Left cardiac atrium (tissue), 4 donors: Measurements from ENCODE around the gene EMC10. TPM values are rescaled to one million over a fixed set of nuclear protein-coding genes. Genes with fewer than 3 reads are reported as not detected.
"Not testable (repeated sequence)": the region's sequence is repeated elsewhere in the genome, so short reads cannot be mapped to it uniquely, and the experiment has no call there.

Experiments used
- ATAC-seq, 2 donors: fragments of 200-7000 bp; cut with Tn5 transposase; one replicate each; pipeline ENCODE4 v1.9.1; 2020; ENCODE audit warnings: mild to moderate bottlenecking in 2 of 2, moderate library complexity in 2 of 2
- DNase-seq: peaks from one replicate; pipeline ENCODE4 v3.0.0-alpha.2; 2020
- intact Hi-C, 2 donors: fragments of 100-400 bp; cut with DNase I; formaldehyde crosslinking; loops; one replicate each; pipeline versions ENCODE4 v1.14.1 to v1.15.1; 2022 to 2023
- long read RNA-seq: library from polyadenylated mRNA; unstranded; transcript quantifications from one replicate; pipeline ENCODE4 v2.0.0, GENCODE V29; 2021
- total RNA-seq, 2 donors: library from RNA; stranded (reverse); fragmentation: NEBNext Ultra II Directional; extraction: Animal tissue kit (Norgen Biotek cat#: 25700); gene quantifications; one replicate each; pipeline ENCODE4 v1.2.1, GENCODE V29; 2021
- donor health status: DM: no; HTN: yes; CAD: no.
- donor health status: DM: no; HTN: yes; CAD: no; lungs with severe emphysema.
- donor health status: DM: yes; HTN: yes; CAD: no.
- donor health status: Dilated cardiomyopathy.

EMC10 gene
- total RNA-seq = 10 to 100 TPM; 82.3 to 96.9 TPM
- long read RNA-seq, full-length matches to known transcripts = 2 of 9 reads
- long read RNA-seq, partial matches to known transcripts = 0 of 9 reads
- long read RNA-seq, other reads (novel, unspliced or antisense) = 7 of 9 reads

- DNase-seq (peak; percentile 92), ATAC-seq (peak; percentile 96 to 97)
- intact Hi-C loops = no loop called here
Observed at GRCh38 chr19:50476224-50476906, at the start of gene EMC10, which contains the start of gene GARIN5A. EMC10 (plus strand) TSS chr19:50476507; CDS start chr19:50476545, 38 bp downstream. GARIN5A (minus strand) TSS chr19:50476848; CDS start chr19:50476388, 460 bp downstream.

- DNase-seq = no peak
- intact Hi-C loops = no loop called here
Observed at GRCh38 chr19:50427318-50427925, 48.9 kb upstream of the EMC10 start.

GRCh38 chr19:50427997-50428425 lies 48.3 kb upstream of the EMC10 start:
- peak; percentile 70 to 72 for ATAC-seq
- intact Hi-C loops = no loop called here
- DNase-seq = peak; percentile 89

More at GRCh38 chr19:50427318-50427925, 48.9 kb upstream of the EMC10 start:
- no peak for ATAC-seq

- intact Hi-C loops = no loop called here
- no peak for ATAC-seq
Observed at GRCh38 chr19:50428772-50429463, 47.4 kb upstream of the EMC10 start.

GRCh38 chr19:50430888-50431342 lies 45.4 kb upstream of the EMC10 start:
- intact Hi-C loops = no loop called here
- DNase-seq (no peak), ATAC-seq (no peak)

More at GRCh38 chr19:50428772-50429463, 47.4 kb upstream of the EMC10 start:
- no peak for DNase-seq

- intact Hi-C loops = no loop called here
- DNase-seq = peak; percentile 84
- peak; percentile 93 to 94 for ATAC-seq
Observed at GRCh38 chr19:50431343-50432220, 44.7 kb upstream of the EMC10 start.

GRCh38 chr19:50432221-50433028 lies 43.9 kb upstream of the EMC10 start, which contains the start of gene MYBPC2:
MYBPC2 (plus strand) TSS chr19:50432892; CDS start chr19:50432954, 62 bp downstream.
- intact Hi-C loops = no loop called here
- ATAC-seq = peak; percentile 4 to 7
- no peak for DNase-seq

- intact Hi-C loops = no loop called here
- no peak for ATAC-seq
- DNase-seq = no peak
Observed at GRCh38 chr19:50433201-50434180, 42.8 kb upstream of the EMC10 start.

GRCh38 chr19:50434525-50434924 lies 41.8 kb upstream of the EMC10 start:
- intact Hi-C loops = no loop called here
- ATAC-seq (no peak), DNase-seq (no peak)

GRCh38 chr19:50435221-50435620 lies 41.1 kb upstream of the EMC10 start:
- intact Hi-C loops = no loop called here
- DNase-seq = no peak
- ATAC-seq = no peak

- ATAC-seq (no peak), DNase-seq (no peak)
- intact Hi-C loops = no loop called here
Observed at GRCh38 chr19:50435627-50436026, 40.7 kb upstream of the EMC10 start.

- ATAC-seq = no peak
- DNase-seq = no peak
- intact Hi-C loops = no loop called here
Observed at GRCh38 chr19:50437862-50438449, 38.4 kb upstream of the EMC10 start.

GRCh38 chr19:50439130-50439529 lies 37.2 kb upstream of the EMC10 start:
- DNase-seq, ATAC-seq, intact Hi-C loops: not testable (repeated sequence)

- intact Hi-C loops = no loop called here
- no peak for ATAC-seq
- no peak for DNase-seq
Observed at GRCh38 chr19:50444059-50444458, 32.2 kb upstream of the EMC10 start.

GRCh38 chr19:50447053-50447452 lies 29.3 kb upstream of the EMC10 start:
- DNase-seq (no peak), ATAC-seq (no peak)
- intact Hi-C loops = no loop called here

GRCh38 chr19:50447750-50448149 lies 28.6 kb upstream of the EMC10 start:
- no peak for ATAC-seq
- intact Hi-C loops = no loop called here

More at GRCh38 chr19:50447750-50448149, 28.6 kb upstream of the EMC10 start:
- no peak for DNase-seq
